Loucy (cell line): ENCODE measurements around the gene WDR26.
"Not testable (repeated sequence)": the region's sequence is repeated elsewhere in the genome, so short reads cannot be mapped to it uniquely, and the experiment has no call there.

Experiments
- H2AFZ ChIP-seq: fragments of 200-600 bp; sonication (generic); 2 replicates; pipeline ENCODE4 v1.6.0; 2016; ENCODE audit warnings: antibody characterized with exemption, mild to moderate bottlenecking, low read length, moderate library complexity
- H3F3A ChIP-seq: fragments of 200-600 bp; 2 replicates; pipeline ENCODE4 v1.6.0; 2016; ENCODE audit warnings: antibody characterized with exemption, low read depth, mild to moderate bottlenecking
- H3K27me3 ChIP-seq: fragments of 200-600 bp; sonication (generic); 2 replicates; pipeline ENCODE4 v1.6.1; 2014; ENCODE audit warnings: low read length, mild to moderate bottlenecking; ENCODE audit not compliant: insufficient read depth, poor library complexity, severe bottlenecking
- H3K36me3 ChIP-seq: fragments of 200-600 bp; sonication (generic); 2 replicates; pipeline ENCODE4 v1.6.1; 2016; ENCODE audit warnings: low read length; ENCODE audit not compliant: insufficient read depth
- H3K4me1 ChIP-seq: fragments of 200-600 bp; sonication (generic); 2 replicates; pipeline ENCODE4 v1.5.1; 2014; ENCODE audit warnings: low read length, mild to moderate bottlenecking; ENCODE audit not compliant: insufficient read depth, poor library complexity, severe bottlenecking
- H3K4me2 ChIP-seq: fragments of 200-600 bp; sonication (generic); 2 replicates; pipeline ENCODE4 v1.6.0; 2014; ENCODE audit warnings: antibody characterized with exemption, low read length, low read depth, mild to moderate bottlenecking; ENCODE audit not compliant: poor library complexity, severe bottlenecking
- H3K4me3 ChIP-seq: fragments of 200-600 bp; sonication (generic); 2 replicates; pipeline ENCODE4 v1.5.1; 2014; ENCODE audit warnings: low read length, mild to moderate bottlenecking, mixed read lengths; ENCODE audit not compliant: poor library complexity, severe bottlenecking
- H3K79me2 ChIP-seq: fragments of 200-600 bp; sonication (generic); 2 replicates; pipeline ENCODE4 v1.6.1; 2014; ENCODE audit warnings: low read length; ENCODE audit not compliant: insufficient read depth
- H3K9ac ChIP-seq: fragments of 200-600 bp; sonication (generic); 2 replicates; pipeline ENCODE4 v1.6.0; 2014; ENCODE audit warnings: mild to moderate bottlenecking, low read depth, low read length, moderate library complexity; ENCODE audit not compliant: poor library complexity, severe bottlenecking
- H3K9me2 ChIP-seq: fragments of 200-600 bp; sonication (generic); replicated peaks from 2 replicates; pipeline ENCODE4 v1.6.1; 2016; ENCODE audit warnings: low read depth, low read length, mixed read lengths
- H3K9me3 ChIP-seq: fragments of 200-600 bp; sonication (generic); 2 replicates; pipeline ENCODE4 v1.6.1; 2014; ENCODE audit warnings: mild to moderate bottlenecking, antibody characterized with exemption, low read length, low read depth; ENCODE audit not compliant: insufficient read depth
- H4K20me1 ChIP-seq: fragments of 200-600 bp; sonication (generic); 2 replicates; pipeline ENCODE4 v1.6.0; 2014; ENCODE audit warnings: antibody characterized with exemption, low read length, mild to moderate bottlenecking; ENCODE audit not compliant: insufficient read depth, poor library complexity, severe bottlenecking
- CTCF ChIP-seq: fragments of 200-600 bp; sonication (generic); conservative IDR thresholded peaks from 2 replicates; pipeline ENCODE4 v1.5.1; 2014; ENCODE audit warnings: mild to moderate bottlenecking, antibody characterized with exemption, low read length
- EZH2phosphoT487 ChIP-seq: fragments of 200-600 bp; IDR thresholded peaks from 2 replicates; pipeline ENCODE4 v1.6.1; 2018; ENCODE audit warnings: antibody characterized with exemption, mild to moderate bottlenecking, moderate library complexity, borderline replicate concordance

WDR26 gene

GRCh38 chr1:224429616-224430326 lies 4.8 kb downstream of the WDR26 start:
- Histone ChIP-seq H3K9me2 (no peaks in the 10 kb centered on the region), H3K4me3 (peak overlapping the region; percentile 95), H3K27me3 (no peaks in the 10 kb centered on the region), H2AFZ (no peak overlapping the region), H4K20me1 (peaks cover 88% of the 10 kb centered on the region), H3K4me2 (peak overlapping the region; percentile 98), H3K9me3 (no peaks in the 10 kb centered on the region), H3K4me1 (peaks cover 37% of the 10 kb centered on the region), H3K9ac (no peak overlapping the region), H3K36me3 (peaks cover 13% of the 10 kb centered on the region), H3K79me2 (peaks cover 89% of the 10 kb centered on the region), H3F3A (peaks cover 4% of the 10 kb centered on the region)
- no peak for TF ChIP-seq EZH2phosphoT487
- TF ChIP-seq CTCF, result no peak

DNA sequence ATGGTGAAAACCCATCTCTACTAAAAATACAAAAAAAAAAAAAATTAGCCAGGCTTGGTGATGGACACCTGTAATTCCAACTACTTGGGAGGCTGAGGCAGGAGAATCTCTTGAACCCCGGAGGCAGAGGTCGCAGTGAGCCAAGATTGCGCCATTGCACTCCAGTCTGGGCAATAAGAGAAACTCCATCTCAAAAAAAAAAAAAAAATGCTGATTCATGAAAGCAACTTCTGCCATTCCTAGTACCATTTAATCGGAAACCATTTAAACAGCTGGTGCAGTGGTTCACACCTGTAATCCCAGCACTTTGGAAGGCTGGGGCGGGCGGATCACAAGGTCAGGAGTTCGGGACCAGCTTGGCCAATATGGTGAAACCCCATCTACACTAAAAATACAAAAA lies 5.9 kb downstream of the WDR26 start:
- H3K9me3 ChIP-seq, H3K4me3 ChIP-seq, H3F3A ChIP-seq, H3K9ac ChIP-seq, H3K9me2 ChIP-seq, H3K27me3 ChIP-seq, H2AFZ ChIP-seq: not testable (repeated sequence)
- H3K79me2 ChIP-seq, result peaks cover 85% of the 10 kb centered on the region
- H3K4me2 ChIP-seq, result peak overlapping the region; percentile 98
- H4K20me1 ChIP-seq, result peaks cover 88% of the 10 kb centered on the region
- peaks cover 24% of the 10 kb centered on the region for H3K36me3 ChIP-seq
- peaks cover 37% of the 10 kb centered on the region for H3K4me1 ChIP-seq

- H3K79me2 ChIP-seq, result peaks cover 72% of the 10 kb centered on the region
- peaks cover 77% of the 10 kb centered on the region for H4K20me1 ChIP-seq
- H3K9me3 ChIP-seq, result no peaks in the 10 kb centered on the region
- no peak for TF ChIP-seq EZH2phosphoT487
- TF ChIP-seq CTCF, result no peak
- no peak overlapping the region for H2AFZ ChIP-seq
- no peak overlapping the region for H3K4me3 ChIP-seq
- H3F3A ChIP-seq, result peaks cover 4% of the 10 kb centered on the region
- peaks cover 38% of the 10 kb centered on the region for H3K36me3 ChIP-seq
- no peaks in the 10 kb centered on the region for H3K9me2 ChIP-seq
- peak overlapping the region; percentile 45 for H3K4me2 ChIP-seq
- no peak overlapping the region for H3K9ac ChIP-seq
- no peaks in the 10 kb centered on the region for H3K27me3 ChIP-seq
- H3K4me1 ChIP-seq, result peaks cover 29% of the 10 kb centered on the region
Observed at GRCh38 chr1:224427346-224427745, 7.3 kb downstream of the WDR26 start.

DNA sequence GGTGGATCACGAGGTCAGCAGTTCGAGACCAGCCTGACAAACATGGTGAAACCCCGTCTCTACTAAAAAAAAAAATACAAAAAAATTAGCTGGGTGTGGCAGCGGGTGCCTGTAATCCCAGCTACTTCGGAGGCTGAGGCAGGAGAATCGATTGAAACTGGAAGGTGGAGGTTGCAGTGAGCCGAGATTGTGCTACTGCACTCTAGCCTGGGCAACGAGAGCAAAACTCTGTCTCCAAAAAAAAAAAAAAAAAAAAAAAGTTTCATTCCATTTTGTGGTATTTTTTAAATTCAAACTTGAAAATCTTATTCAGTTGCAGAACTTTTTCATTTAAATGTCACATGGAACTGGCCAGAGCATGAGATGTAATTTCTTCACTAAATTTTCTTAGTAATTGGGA lies 7.7 kb downstream of the WDR26 start:
- peaks cover 26% of the 10 kb centered on the region for H3K4me1 ChIP-seq
- not testable (repeated sequence) for H2AFZ ChIP-seq, H3K4me2 ChIP-seq, H3K4me3 ChIP-seq, H3K27me3 ChIP-seq, H3K9ac ChIP-seq, H3K9me2 ChIP-seq, H3F3A ChIP-seq, H3K9me3 ChIP-seq
- H3K79me2 ChIP-seq, result peaks cover 67% of the 10 kb centered on the region
- peaks cover 42% of the 10 kb centered on the region for H3K36me3 ChIP-seq
- H4K20me1 ChIP-seq, result peaks cover 72% of the 10 kb centered on the region
